H9 (cell line): ENCODE measurements around the gene TPT1. TPM values are rescaled to one million over a fixed set of nuclear protein-coding genes. Genes with fewer than 3 reads are reported as not detected.

ENCODE experiments used
- DNase-seq: peaks from one replicate; pipeline ENCODE4 v3.0.0-alpha.2; 2017
- H2AFZ ChIP-seq: one replicate; pipeline ENCODE4 v1.6.1; 2013; ENCODE audit warnings: mild to moderate bottlenecking, low read length, control low read depth, moderate library complexity
- H2AK5ac ChIP-seq: 2 replicates; pipeline ENCODE4 v1.6.1; 2013; ENCODE audit warnings: low read length, control low read depth, mixed read lengths; ENCODE audit not compliant: insufficient read length
- H2BK120ac ChIP-seq: one replicate; pipeline ENCODE4 v1.6.1; 2013; ENCODE audit warnings: low read depth, mild to moderate bottlenecking, low read length, control low read depth, inconsistent platforms; ENCODE audit not compliant: poor library complexity, severe bottlenecking
- H2BK12ac ChIP-seq: 2 replicates; pipeline ENCODE4 v1.6.1; 2013; ENCODE audit warnings: low read length, control low read depth, mixed read lengths, low read depth; ENCODE audit not compliant: insufficient read length
- H2BK15ac ChIP-seq: 2 replicates; pipeline ENCODE4 v1.6.1; 2013; ENCODE audit warnings: low read depth, low read length, control low read depth
- H2BK20ac ChIP-seq: one replicate; pipeline ENCODE4 v1.6.1; 2013; ENCODE audit warnings: low read depth, mild to moderate bottlenecking, low read length, control low read depth, inconsistent platforms; ENCODE audit not compliant: poor library complexity, severe bottlenecking
- H2BK5ac ChIP-seq: 2 replicates; pipeline ENCODE4 v1.6.1; 2013; ENCODE audit warnings: low read length, control low read depth, mixed read lengths; ENCODE audit not compliant: insufficient read length
- H3K14ac ChIP-seq: 2 replicates; pipeline ENCODE4 v1.6.1; 2013; ENCODE audit warnings: low read length, control low read depth; ENCODE audit not compliant: insufficient read depth
- H3K18ac ChIP-seq: 2 replicates; pipeline ENCODE4 v1.6.1; 2013; ENCODE audit warnings: low read depth, mild to moderate bottlenecking, mixed read lengths, low read length, control low read depth; ENCODE audit not compliant: insufficient read length
- H3K23ac ChIP-seq: 2 replicates; pipeline ENCODE4 v1.6.1; 2013; ENCODE audit warnings: low read length, control low read depth, mixed read lengths, low read depth; ENCODE audit not compliant: insufficient read length
- H3K23me2 ChIP-seq: 2 replicates; pipeline ENCODE4 v1.6.1; 2013; ENCODE audit warnings: low read depth, mild to moderate bottlenecking, mixed read lengths, low read length, control low read depth; ENCODE audit not compliant: insufficient read length, poor library complexity, severe bottlenecking
- H3K27ac ChIP-seq: 2 replicates; pipeline ENCODE4 v1.5.1; 2013; ENCODE audit warnings: low read length, control low read depth, mixed read lengths, low read depth; ENCODE audit not compliant: insufficient read length
- H3K27me3 ChIP-seq: 2 replicates; pipeline ENCODE4 v1.6.1; 2013; ENCODE audit warnings: low read length, control low read depth, inconsistent platforms; ENCODE audit not compliant: insufficient read depth
- H3K4ac ChIP-seq: 2 replicates; pipeline ENCODE4 v1.6.1; 2013; ENCODE audit warnings: low read depth, mild to moderate bottlenecking, control low read depth, inconsistent platforms, low read length, moderate library complexity
- H3K4me1 ChIP-seq: 2 replicates; pipeline ENCODE4 v1.6.1; 2013; ENCODE audit warnings: low read length, control low read depth, inconsistent platforms; ENCODE audit not compliant: insufficient read depth
- H3K4me2 ChIP-seq: 2 replicates; pipeline ENCODE4 v1.6.1; 2013; ENCODE audit warnings: low read length, control low read depth, mixed read lengths; ENCODE audit not compliant: insufficient read length, insufficient read depth
- H3K56ac ChIP-seq: 2 replicates; pipeline ENCODE4 v1.6.1; 2013; ENCODE audit warnings: low read depth, mild to moderate bottlenecking, mixed read lengths, low read length, control low read depth; ENCODE audit not compliant: insufficient read length
- H3K79me1 ChIP-seq: 2 replicates; pipeline ENCODE4 v1.6.1; 2013; ENCODE audit warnings: low read depth, mild to moderate bottlenecking, moderate library complexity, low read length, control low read depth, inconsistent platforms; ENCODE audit not compliant: insufficient read depth, poor library complexity, severe bottlenecking
- H3K79me2 ChIP-seq: 2 replicates; pipeline ENCODE4 v1.6.1; 2013; ENCODE audit warnings: low read length, control low read depth, inconsistent platforms; ENCODE audit not compliant: insufficient read depth
- H3K9ac ChIP-seq: 2 replicates; pipeline ENCODE4 v1.6.1; 2013; ENCODE audit warnings: low read length, control low read depth, mixed read lengths; ENCODE audit not compliant: insufficient read length; ENCODE audit errors: extremely low read depth
- H3K9me3 ChIP-seq: one replicate; pipeline ENCODE4 v1.6.1; 2013; ENCODE audit warnings: low read depth, low read length, inconsistent platforms; ENCODE audit not compliant: control insufficient read depth
- H3T11ph ChIP-seq: one replicate; pipeline ENCODE4 v1.6.1; 2013; ENCODE audit warnings: mild to moderate bottlenecking, low read length, control low read depth, inconsistent platforms
- H4K20me1 ChIP-seq: one replicate; pipeline ENCODE4 v1.6.1; 2013; ENCODE audit not compliant: control insufficient read depth, insufficient read length, insufficient read depth
- H4K5ac ChIP-seq: 2 replicates; pipeline ENCODE4 v1.6.1; 2013; ENCODE audit warnings: low read depth, mild to moderate bottlenecking, mixed read lengths, low read length, control low read depth; ENCODE audit not compliant: insufficient read length
- H4K8ac ChIP-seq: replicated peaks from 2 replicates; pipeline ENCODE4 v1.6.1; 2013; ENCODE audit warnings: low read length, control low read depth, mixed read lengths, low read depth; ENCODE audit not compliant: insufficient read length
- H4K91ac ChIP-seq: 2 replicates; pipeline ENCODE4 v1.6.1; 2013; ENCODE audit warnings: low read depth, mild to moderate bottlenecking, moderate library complexity, mixed read lengths, low read length, control low read depth; ENCODE audit not compliant: insufficient read length
- H3K27ac Mint-ChIP-seq, 3 experiments: 2 replicates in 2 of 3; 3 replicates in 1 of 3; pipeline ENCODE4 v1.8.0; 2020 to 2021; ENCODE audit warnings: mixed read lengths in 3 of 3, mild to moderate bottlenecking in 1 of 3, moderate library complexity in 1 of 3
- H3K27me3 Mint-ChIP-seq: 2 replicates; pipeline ENCODE4 v1.8.0; 2021; ENCODE audit warnings: low read depth, mild to moderate bottlenecking, moderate library complexity, mixed read lengths
- H3K36me3 Mint-ChIP-seq, 3 experiments: 2 replicates in 2 of 3; 3 replicates in 1 of 3; pipeline ENCODE4 v1.8.0; 2020 to 2021; ENCODE audit warnings: low read depth in 3 of 3, mixed read lengths in 3 of 3; ENCODE audit not compliant: insufficient read depth in 1 of 3
- H3K4me1 Mint-ChIP-seq, 2 experiments: 2 replicates each; pipeline ENCODE4 v1.8.0; 2020; ENCODE audit warnings: mixed read lengths in 2 of 2
- H3K4me3 Mint-ChIP-seq, 2 experiments: 2 replicates in 1 of 2; 3 replicates in 1 of 2; pipeline ENCODE4 v1.8.0; 2020 to 2021; ENCODE audit warnings: mild to moderate bottlenecking in 2 of 2, mixed read lengths in 2 of 2, moderate library complexity in 1 of 2
- H3K9me3 Mint-ChIP-seq, 2 experiments: 2 replicates in 1 of 2; 3 replicates in 1 of 2; pipeline ENCODE4 v1.8.0; 2020; ENCODE audit warnings: mild to moderate bottlenecking in 2 of 2, mixed read lengths in 2 of 2, moderate library complexity in 1 of 2
- CTCF ChIP-seq: fragments of 200-600 bp; sonication (generic); conservative IDR thresholded peaks from 3 replicates; pipeline ENCODE4 v1.8.0; 2021; ENCODE audit warnings: antibody characterized with exemption, mild to moderate bottlenecking
- total RNA-seq: library from RNA; stranded (reverse); gene quantifications from 2 replicates; pipeline ENCODE4 v1.2.1, GENCODE V29; 2021

The TPT1 gene
- total RNA-seq, 1 experiment from 2014 or later, result 2,205 TPM

GRCh38 chr13:45306966-45307365 is 34.0 kb downstream of the TPT1 start:
- H3K27me3 ChIP-seq, result no peaks in the 10 kb centered on the region
- no peak overlapping the region for H2BK120ac ChIP-seq
- H3K56ac ChIP-seq, result no peak overlapping the region
- H2BK5ac ChIP-seq, result no peak overlapping the region
- H3K79me2 ChIP-seq, result no peaks in the 10 kb centered on the region
- Mint-ChIP-seq H3K27me3 (peaks cover 2% of the 10 kb centered on the region; the same call in 1 of the 2 replicates), H3K4me3 (no peak overlapping the region), H3K9me3 (no peaks in the 10 kb centered on the region), H3K27ac (no peak overlapping the region), H3K36me3 (no peaks in the 10 kb centered on the region), H3K4me1 (peaks cover 28 to 41% of the 10 kb centered on the region in 2 experiments)
- no peak overlapping the region for H2AFZ ChIP-seq
- no peak overlapping the region for H2BK15ac ChIP-seq
- H3K27ac ChIP-seq, result no peak overlapping the region
- no peak overlapping the region for H2BK12ac ChIP-seq
- no peak for TF ChIP-seq CTCF
- H3K18ac ChIP-seq, result no peak overlapping the region
- peaks cover 11% of the 10 kb centered on the region; the same call in 1 of the 2 replicates for H3K4me1 ChIP-seq
- no peak overlapping the region for H3K23ac ChIP-seq
- no peak for DNase-seq
- no peaks in the 10 kb centered on the region for H3K79me1 ChIP-seq
- no peak overlapping the region for H3K4me2 ChIP-seq
- H3K14ac ChIP-seq, result no peak overlapping the region
- H4K8ac ChIP-seq, result no peak overlapping the region
- no peak overlapping the region for H3K4ac ChIP-seq
- no peak overlapping the region for H4K5ac ChIP-seq
- peaks cover 6% of the 10 kb centered on the region for H3K23me2 ChIP-seq
- no peak overlapping the region for H4K91ac ChIP-seq
- no peak overlapping the region for H3K9ac ChIP-seq
- H4K20me1 ChIP-seq, result no peaks in the 10 kb centered on the region
- no peak overlapping the region for H2AK5ac ChIP-seq
- H3T11ph ChIP-seq, result no peak overlapping the region
- H2BK20ac ChIP-seq, result no peak overlapping the region
- no peaks in the 10 kb centered on the region for H3K9me3 ChIP-seq
